Choroid plexus epithelial cell (primary cell): ENCODE measurements around the gene RARB.
A peak's percentile ranks its signal among the peaks of the same experiment; 100 is the strongest.

ENCODE experiments used
- DNase-seq: peaks from one replicate; pipeline ENCODE4 v3.0.0-alpha.2; 2010; ENCODE audit warnings: low read depth
- H3K4me3 ChIP-seq: 2 replicates; pipeline ENCODE4 v1.5.1; 2011; ENCODE audit warnings: low read depth, mild to moderate bottlenecking, control low read depth, low read length, moderate library complexity
- CTCF ChIP-seq: conservative IDR thresholded peaks from 2 replicates; pipeline ENCODE4 v1.5.1; 2011; ENCODE audit warnings: low read depth, mild to moderate bottlenecking, control low read depth, inconsistent platforms, low read length, moderate library complexity

RARB gene

GRCh38 chr3:25589104-25589782 lies 161.2 kb downstream of the RARB start:
- H3K4me3 ChIP-seq = no peak overlapping the region
- TF ChIP-seq CTCF = no peak
- DNase-seq = no peak

- no peak for TF ChIP-seq CTCF
- DNase-seq = peak; percentile 81
- H3K4me3 ChIP-seq = no peak overlapping the region
Observed at GRCh38 chr3:25589783-25590258, 161.8 kb downstream of the RARB start.

- DNase-seq = peak; percentile 97
- peak; percentile 33 for TF ChIP-seq CTCF
- H3K4me3 ChIP-seq = no peak overlapping the region
Observed at GRCh38 chr3:25592510-25592968, 164.5 kb downstream of the RARB start.

DNA sequence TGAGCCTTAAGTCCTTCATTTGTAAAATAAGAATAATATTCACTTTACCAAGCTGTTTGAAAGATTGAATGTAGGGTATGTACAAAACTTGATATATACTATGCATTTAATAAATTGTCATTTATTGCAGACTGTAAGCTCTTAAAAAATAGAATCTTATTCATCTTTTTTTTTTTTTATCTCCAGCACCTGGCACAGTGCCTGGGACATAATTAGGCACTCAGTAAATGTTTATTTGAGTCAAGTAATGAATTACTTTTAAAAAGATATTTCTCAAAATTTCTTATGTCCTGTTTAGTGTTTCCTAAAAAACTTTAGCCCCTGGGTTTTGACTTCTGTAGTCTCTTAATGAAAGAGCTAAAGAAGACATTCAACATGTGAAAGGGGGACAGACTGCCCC lies 164.9 kb downstream of the RARB start:
- DNase-seq = no peak
- no peak for TF ChIP-seq CTCF

DNA sequence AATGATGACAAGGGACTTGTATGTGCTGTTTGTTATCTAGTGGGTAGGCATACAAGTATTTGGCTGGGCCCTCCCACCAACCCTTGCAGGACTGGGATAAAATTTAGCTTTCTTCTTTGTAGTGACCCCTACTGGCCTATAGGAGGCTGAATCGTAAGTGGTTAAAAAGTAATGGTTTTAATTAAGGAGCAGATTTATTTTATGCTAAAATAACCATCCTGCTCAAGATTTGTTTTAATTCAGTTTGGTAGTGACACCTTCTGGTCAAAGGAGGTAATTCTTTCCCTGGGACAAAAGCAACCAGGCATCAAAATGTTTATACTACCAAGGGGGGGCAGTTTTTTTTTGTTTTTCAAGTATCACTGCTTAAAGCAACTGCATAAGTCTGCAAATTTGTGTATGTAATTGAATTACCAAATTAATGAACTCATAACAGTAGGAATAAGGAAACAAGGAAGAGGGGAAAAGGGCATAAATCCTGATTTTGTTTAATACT lies 166.0 kb downstream of the RARB start:
- peak; percentile 72 for TF ChIP-seq CTCF
- peak; percentile 93 for DNase-seq
- H3K4me3 ChIP-seq = no peak overlapping the region

More for the DNA sequence above, 164.9 kb downstream of the RARB start:
- no peak overlapping the region for H3K4me3 ChIP-seq

DNA sequence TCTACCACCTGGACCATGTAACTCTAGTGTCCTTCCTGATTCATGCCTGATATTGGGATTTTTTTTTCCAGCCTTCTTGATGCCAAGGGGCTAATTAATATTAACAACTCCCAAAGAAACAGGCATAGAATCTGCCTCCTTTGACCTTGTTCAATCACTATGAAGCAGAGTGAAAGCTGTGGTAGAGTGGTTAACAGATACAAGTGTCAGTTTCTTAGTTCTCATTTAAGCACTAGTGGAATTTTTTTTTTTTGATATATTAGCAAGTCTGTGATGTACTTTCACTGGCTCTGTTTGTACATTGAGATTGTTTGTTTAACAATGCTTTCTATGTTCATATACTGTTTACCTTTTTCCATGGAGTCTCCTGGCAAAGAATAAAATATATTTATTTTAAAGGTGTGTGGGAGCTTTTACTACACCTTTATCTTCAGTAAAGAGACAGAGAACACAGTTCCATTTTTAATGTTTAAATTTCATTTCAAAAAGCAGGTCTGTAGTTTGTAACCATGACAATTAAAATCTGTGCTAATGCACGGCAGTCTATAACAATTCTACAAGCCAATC lies 169.6 kb downstream of the RARB start:
- H3K4me3 ChIP-seq = no peak overlapping the region
- DNase-seq = no peak
- TF ChIP-seq CTCF = no peak

- H3K4me3 ChIP-seq = no peak overlapping the region
- TF ChIP-seq CTCF = no peak
- DNase-seq = peak; percentile 44
Observed at GRCh38 chr3:25603703-25604102, 175.6 kb downstream of the RARB start.
